Heart right ventricle (tissue), 16 donors: Measurements from ENCODE around the gene PSMG3. TPM values are rescaled to one million over a fixed set of nuclear protein-coding genes. Genes with fewer than 3 reads are reported as not detected.

ENCODE experiments used
- ATAC-seq, 8 donors: fragments of 200-7000 bp; cut with Tn5 transposase; one replicate each; pipeline ENCODE4 v1.9.1; 2020; ENCODE audit warnings: mild to moderate bottlenecking in 8 of 8, moderate library complexity in 8 of 8, moderate number of reproducible peaks in 1 of 8
- DNase-seq, 2 donors: peaks; one replicate each; pipeline ENCODE4 v3.0.0-alpha.2; 2020
- H3K27ac ChIP-seq, 10 donors: fragments of 200-600 bp; sonication (generic) in 2 of 10; one replicate each; pipeline versions ENCODE4 v1.5.0 to v1.8.0; 2020 to 2022; ENCODE audit warnings: mild to moderate bottlenecking in 3 of 10
- H3K27me3 ChIP-seq, 7 donors: fragments of 200-600 bp; one replicate each; pipeline ENCODE4 v1.8.0; 2021 to 2022; ENCODE audit warnings: mild to moderate bottlenecking in 2 of 7
- H3K36me3 ChIP-seq, 9 donors: fragments of 200-600 bp; sonication (generic) in 1 of 9; one replicate each; pipeline versions ENCODE4 v1.5.0 to v1.8.0; 2020 to 2022; ENCODE audit warnings: mild to moderate bottlenecking in 2 of 9
- H3K4me1 ChIP-seq, 9 donors: fragments of 200-600 bp; sonication (generic) in 1 of 9; one replicate each; pipeline versions ENCODE4 v1.5.0 to v1.8.0; 2020 to 2022; ENCODE audit warnings: mild to moderate bottlenecking in 4 of 9
- H3K4me3 ChIP-seq, 10 donors: fragments of 200-600 bp; sonication (generic) in 2 of 10; one replicate each; pipeline versions ENCODE4 v1.5.0 to v1.8.0; 2020 to 2022; ENCODE audit warnings: mild to moderate bottlenecking in 7 of 10, moderate library complexity in 2 of 10
- H3K9me3 ChIP-seq, 11 donors: fragments of 200-600 bp in 10 of 11; sonication (generic) in 2 of 11; one replicate each; pipeline versions ENCODE4 v1.5.0 to v1.8.0; 2013 to 2022; ENCODE audit warnings: mild to moderate bottlenecking in 2 of 11, control low read depth in 1 of 11, moderate library complexity in 1 of 11
- CTCF ChIP-seq, 9 donors: fragments of 200-600 bp; sonication (generic) in 2 of 9; IDR thresholded peaks; one replicate each; pipeline versions ENCODE4 v1.5.0 to v1.8.0; 2021 to 2022; ENCODE audit warnings: antibody characterized with exemption in 9 of 9, mild to moderate bottlenecking in 5 of 9, moderate library complexity in 1 of 9
- WGBS, 2 donors: extraction: QIAGEN DNeasy Blood & Tissue Kit; methylation state at CpG; one replicate each; pipeline ENCODE4 v1.1.7; 2013; ENCODE audit warnings: inconsistent platforms in 1 of 2; 5-methylcytosine and 5-hydroxymethylcytosine counted together
- intact Hi-C, 10 donors: fragments of 100-400 bp; cut with DNase I; formaldehyde crosslinking; loops; one replicate each; pipeline versions ENCODE4 v1.11.1 to v1.14.2; 2022
- polyA plus RNA-seq, 2 donors: library from polyadenylated mRNA; stranded (reverse); fragments of 200-250 nt; gene quantifications; one replicate each; pipeline ENCODE4 v1.2.3, GENCODE V29; 2013
- total RNA-seq, 10 donors: library from RNA; stranded (reverse); fragmentation: NEBNext Ultra II Directional in 3 of 10; extraction: Animal tissue kit (Norgen Biotek cat#: 25700) in 3 of 10; gene quantifications; one replicate each; pipeline versions ENCODE4 v1.2.1 to v1.2.4, GENCODE V29; 2021 to 2023
- donor health status: Arrhythmogenic right ventricular cardiomyopathy.
- donor health status: ischemic (EF 13 %, LVEDD 7.1; RV severe dilation, severe dysfunction).
- donor health status: healthy with polysubstance abuse.
- donor health status: DM: no; HTN: yes; CAD: no.
- donor health status: DM: no; HTN: no; CAD: no.
- donor health status: ischemic (EF 25% LVEDD 6.9; RV normal size, moderate dysfunction).
- donor health status: ischemic (EF 25% LVEDD 5.7; RV mildly dilated, moderate dysfunction).
- donor health status: healthy.
- donor health status: DM: yes; HTN: yes; CAD: no.
- donor health status: Ischemic cardiomyopathy.
- donor health status: ischemic (EF 35%, LVEDD 5.7; RV mildly dilated, moderate dysfunction).
- donor health status: nonischemic (EF 11% LVEDD 7.7; RV severe dilation, severe dysfunction).
- donor health status: DM: yes; HTN: yes; CAD: no.
- donor health status: PGD.
- donor health status: ischemic (EF 29% LVEDD 5.4; RV normal size, mild dysfunction).
- donor health status: nonischemic (EF 23%, LVEDD 6.1; RV moderate dilation, normal function).

PSMG3 gene
- total and polyA plus RNA-seq, 12 donors = 7.3 to 45.7 (median 12.0) TPM

- peak overlapping the region; percentile 18 to 73 (median 66) for H3K4me3 ChIP-seq
- no peak for TF ChIP-seq CTCF (IDR thresholded peaks at IDR 0.05)
- peaks cover 0 to 15% (median 0%) of the 10 kb centered on the region in 9 donors for H3K36me3 ChIP-seq
- H3K4me1 ChIP-seq = peaks cover 11 to 57% (median 49%) of the 10 kb centered on the region in 9 donors
- H3K27me3 ChIP-seq = no peaks in the 10 kb centered on the region
- intact Hi-C loops = loop anchor here in 2 of 10 donors (5.0 kb wide), 2 partner anchors 36 to 41 kb away; partner anchors contain the start of gene PSMG3 (in 1 of the 2)
- peak overlapping the region; percentile 69 to 100 (median 98) for H3K27ac ChIP-seq
- ATAC-seq = peak; percentile 2 to 13 (median 6)
- DNase-seq = peak; percentile 45 to 48
- WGBS, 2 donors = 3 to 5% methylated on average over 44 to 55 of the region's 55 CpGs
- H3K9me3 ChIP-seq = no peaks in the 10 kb centered on the region
Measured at GRCh38 chr7:1531263-1531978, 38.4 kb downstream of the PSMG3 start.

GRCh38 chr7:1530946-1531262 is 38.9 kb downstream of the PSMG3 start:
- DNase-seq (no peak), ATAC-seq (no peak)
- peak overlapping the region; percentile 69 to 100 (median 98) for H3K27ac ChIP-seq
- no peak for TF ChIP-seq CTCF (IDR thresholded peaks at IDR 0.05)
- intact Hi-C loops = loop anchor here in 2 of 10 donors (5.0 kb wide), 2 partner anchors 36 to 41 kb away; partner anchors contain the start of gene PSMG3 (in 1 of the 2)
- H3K4me1 ChIP-seq = peaks cover 11 to 52% (median 44%) of the 10 kb centered on the region in 9 donors
- no peaks in the 10 kb centered on the region for H3K9me3 ChIP-seq
- peak overlapping the region; percentile 18 to 73 (median 66) for H3K4me3 ChIP-seq
- WGBS, 2 donors = 1% methylated on average over 27 to 44 of the region's 45 CpGs
- no peaks in the 10 kb centered on the region for H3K27me3 ChIP-seq
- peaks cover 0 to 14% (median 0%) of the 10 kb centered on the region in 9 donors for H3K36me3 ChIP-seq

- peaks cover 11 to 42% (median 36%) of the 10 kb centered on the region in 9 donors for H3K4me1 ChIP-seq
- no peaks in the 10 kb centered on the region for H3K9me3 ChIP-seq
- H3K4me3 ChIP-seq = peak overlapping the region in 4 of 10 donors; percentile 40 to 67 (median 63)
- no peak for TF ChIP-seq CTCF (IDR thresholded peaks at IDR 0.05)
- no peaks in the 10 kb centered on the region for H3K27me3 ChIP-seq
- ATAC-seq = no peak
- H3K36me3 ChIP-seq = peaks cover 0 to under 1% (median 0%) of the 10 kb centered on the region in 9 donors
- DNase-seq = peak in 1 of 2 donors; percentile 20
- 74% methylated on average over 21 of the region's 21 CpGs for WGBS, 2 donors
- intact Hi-C loops = loop anchor here in 2 of 10 donors (5.0 kb wide), 2 partner anchors 38 to 43 kb away; partner anchors contain the start of gene PSMG3 (in 1 of the 2)
- H3K27ac ChIP-seq = peak overlapping the region in 4 of 10 donors; percentile 69 to 100 (median 98)
Measured at GRCh38 chr7:1529383-1530116, 40.3 kb downstream of the PSMG3 start.

- WGBS, 2 donors = 50 to 51% methylated on average over 6 of the region's 6 CpGs
- no peak overlapping the region for H3K4me3 ChIP-seq
- ATAC-seq = peak in 1 of 8 donors; percentile 50
Measured at GRCh38 chr7:1526271-1526754, 43.5 kb downstream of the PSMG3 start.

More at GRCh38 chr7:1526271-1526754, 43.5 kb downstream of the PSMG3 start:
- no peak for TF ChIP-seq CTCF (IDR thresholded peaks at IDR 0.05)
- peaks cover 0 to 7% (median 0%) of the 10 kb centered on the region in 7 donors for H3K27me3 ChIP-seq
- H3K27ac ChIP-seq = no peak overlapping the region
- peaks cover 0 to 12% (median 6%) of the 10 kb centered on the region in 9 donors for H3K4me1 ChIP-seq
- H3K36me3 ChIP-seq = no peaks in the 10 kb centered on the region
- DNase-seq = no peak
- H3K9me3 ChIP-seq = no peaks in the 10 kb centered on the region
- intact Hi-C loops = no loop called here
